LNCAP (cell line): ENCODE measurements around the gene NPNT.

Source experiments
- CTCF ChIP-seq: fragments of 450-650 bp; IDR thresholded peaks from 2 replicates; pipeline ENCODE4 v1.5.1; 2017; ENCODE audit warnings: mild to moderate bottlenecking

NPNT gene

GRCh38 chr4:105976915-105977314 lies 81.6 kb downstream of the NPNT start:
- no peak for TF ChIP-seq CTCF

- TF ChIP-seq CTCF = no peak
Observed at GRCh38 chr4:105978684-105979296, 83.5 kb downstream of the NPNT start.

DNA sequence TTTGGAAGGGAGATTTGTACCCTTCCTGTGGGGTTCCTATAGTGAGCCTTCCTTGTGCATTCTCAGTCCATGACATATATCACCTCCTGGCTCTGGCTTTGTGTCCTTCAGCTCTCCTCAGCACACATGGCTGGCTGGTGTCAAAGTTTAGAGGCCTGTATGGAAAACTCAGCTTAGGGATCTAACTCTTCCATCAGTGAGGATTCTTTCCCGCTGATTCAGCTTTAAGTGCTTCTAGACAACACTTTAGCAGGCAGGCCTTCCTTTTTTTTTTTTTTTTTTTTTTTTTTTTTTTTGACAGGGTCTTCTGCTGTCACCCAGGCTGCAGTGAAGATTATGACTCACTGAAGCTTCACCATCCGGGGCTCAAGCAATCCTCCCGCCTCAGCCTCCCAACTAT lies 84.2 kb downstream of the NPNT start:
- no peak for TF ChIP-seq CTCF

DNA sequence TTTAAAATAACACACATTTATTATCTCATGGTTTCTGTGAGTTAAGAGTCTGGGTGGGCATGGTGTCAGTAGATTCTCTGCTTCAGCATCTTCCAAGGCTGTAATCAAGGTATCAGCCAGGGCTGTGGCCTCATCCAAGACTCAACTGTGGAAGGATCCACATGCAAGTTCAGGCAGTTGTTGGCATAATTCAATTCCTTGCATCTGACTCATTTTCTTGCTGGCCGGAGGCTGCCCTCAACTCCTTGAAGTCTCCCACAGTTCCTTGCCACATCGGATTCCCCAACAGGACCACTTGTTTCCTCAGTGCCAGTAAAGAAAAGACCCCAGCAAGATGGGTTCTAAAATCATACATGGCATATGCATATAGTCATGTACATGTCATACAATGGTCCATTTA lies 93.4 kb downstream of the NPNT start:
- no peak for TF ChIP-seq CTCF

DNA sequence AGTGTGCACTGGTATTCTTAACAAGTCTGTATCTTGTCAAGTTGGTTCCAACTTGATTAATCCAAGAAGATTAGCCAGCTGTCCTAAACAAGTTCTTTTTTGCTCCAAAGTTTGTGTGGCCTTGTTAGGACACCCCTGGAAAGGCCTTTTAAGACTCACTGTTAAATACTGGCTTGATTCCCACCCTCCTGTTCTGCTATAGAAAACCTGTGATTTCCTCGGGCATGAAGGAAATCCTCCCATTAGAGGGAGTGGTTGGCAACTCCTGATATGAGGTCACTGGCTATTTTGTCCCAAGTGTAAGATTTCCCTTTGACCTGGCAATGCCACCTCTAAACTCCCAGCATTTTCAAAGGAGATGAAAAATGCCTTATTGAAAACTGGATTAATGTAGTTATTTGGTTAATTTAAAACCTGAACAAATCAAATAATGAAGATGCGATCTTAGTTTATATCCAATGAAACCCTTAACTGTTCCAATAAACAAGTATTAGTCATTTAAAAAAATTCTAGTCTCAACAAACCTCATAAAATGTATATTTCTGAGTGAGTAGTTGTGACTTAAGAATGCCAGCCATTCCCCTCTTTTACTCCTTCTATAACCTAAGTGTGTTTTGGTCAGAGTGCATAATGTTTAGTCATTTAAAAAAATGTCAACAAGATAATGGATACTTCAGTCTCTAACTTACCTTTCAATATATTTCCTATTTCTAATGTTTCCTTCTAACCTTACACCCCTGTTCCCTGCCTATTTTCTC lies 94.4 kb downstream of the NPNT start:
- TF ChIP-seq CTCF = no peak

GRCh38 chr4:105990933-105991332 lies 95.7 kb downstream of the NPNT start:
- no peak for TF ChIP-seq CTCF

- TF ChIP-seq CTCF = no peak
Observed at GRCh38 chr4:105991726-105992125, 96.5 kb downstream of the NPNT start.
